Measurements from ENCODE around the gene NEURL4.

NEURL4 gene

GRCh38 chr17:7304179-7304578 lies 25.0 kb downstream of the NEURL4 start:
- DNase-seq (ENCODE audit: low read depth, low spot score), result no peak

GRCh38 chr17:7296189-7296861 lies 32.8 kb downstream of the NEURL4 start:
- no peak for DNase-seq (ENCODE audit: low read depth, low spot score)

- no peak for DNase-seq (ENCODE audit: low read depth, low spot score)
Observed at GRCh38 chr17:7295230-7296180, 33.6 kb downstream of the NEURL4 start.

- DNase-seq (ENCODE audit: low read depth, low spot score), result no peak
Observed at GRCh38 chr17:7294614-7295153, 34.5 kb downstream of the NEURL4 start, which contains the start of gene YBX2. YBX2 (minus strand) TSS chr17:7294639; CDS start chr17:7294500, 139 bp downstream.

- no peak for DNase-seq (ENCODE audit: low read depth, low spot score)
Observed at GRCh38 chr17:7293816-7294613, 35.1 kb downstream of the NEURL4 start.

GRCh38 chr17:7293159-7293558 lies 36.0 kb downstream of the NEURL4 start:
- DNase-seq (ENCODE audit: low read depth, low spot score), result no peak

GRCh38 chr17:7292729-7293128 lies 36.4 kb downstream of the NEURL4 start:
- DNase-seq (ENCODE audit: low read depth, low spot score), result no peak

GRCh38 chr17:7292194-7292593 lies 36.9 kb downstream of the NEURL4 start:
- DNase-seq (ENCODE audit: low read depth, low spot score), result no peak

- DNase-seq (ENCODE audit: low read depth, low spot score), result no peak
Observed at GRCh38 chr17:7290685-7291084, 38.5 kb downstream of the NEURL4 start.

GRCh38 chr17:7290166-7290565 lies 39.0 kb downstream of the NEURL4 start:
- no peak for DNase-seq (ENCODE audit: low read depth, low spot score)

GRCh38 chr17:7289256-7290032 lies 39.7 kb downstream of the NEURL4 start:
- no peak for DNase-seq (ENCODE audit: low read depth, low spot score)

- no peak for DNase-seq (ENCODE audit: low read depth, low spot score)
Observed at GRCh38 chr17:7285679-7286078, 43.5 kb downstream of the NEURL4 start.

- DNase-seq (ENCODE audit: low read depth, low spot score), result no peak
Observed at GRCh38 chr17:7284911-7285310, 44.2 kb downstream of the NEURL4 start.

GRCh38 chr17:7283471-7284216 lies 45.5 kb downstream of the NEURL4 start:
- no peak for DNase-seq (ENCODE audit: low read depth, low spot score)

GRCh38 chr17:7282752-7283321 lies 46.3 kb downstream of the NEURL4 start:
- DNase-seq (ENCODE audit: low read depth, low spot score), result no peak

GRCh38 chr17:7281953-7282751 lies 47.0 kb downstream of the NEURL4 start:
- no peak for DNase-seq (ENCODE audit: low read depth, low spot score)

GRCh38 chr17:7281074-7281952 lies 47.8 kb downstream of the NEURL4 start, which contains the start of gene SLC2A4:
SLC2A4 (plus strand) TSS chr17:7281718; CDS start chr17:7281935, 217 bp downstream.
- DNase-seq (ENCODE audit: low read depth, low spot score), result peak; percentile 79
